KOPT-K1 (cell line): ENCODE results near the gene AQP9.
"Not testable (repeated sequence)": the region's sequence is repeated elsewhere in the genome, so short reads cannot be mapped to it uniquely, and the experiment has no call there.

Experiments
- H3K27ac ChIP-seq: fragments of 200-600 bp; sonication (generic); 2 replicates; pipeline ENCODE4 v1.5.1; 2016; ENCODE audit warnings: antibody characterized with exemption, mild to moderate bottlenecking, low read depth, low read length; ENCODE audit not compliant: poor library complexity, severe bottlenecking
- H3K36me3 ChIP-seq: fragments of 200-600 bp; sonication (generic); 2 replicates; pipeline ENCODE4 v1.5.1; 2017; ENCODE audit warnings: antibody characterized with exemption, mild to moderate bottlenecking, low read length, moderate library complexity; ENCODE audit not compliant: insufficient read depth
- H3K9me3 ChIP-seq: fragments of 200-600 bp; sonication (generic); 2 replicates; pipeline ENCODE4 v1.5.1; 2017; ENCODE audit warnings: antibody characterized with exemption, low read length, mild to moderate bottlenecking; ENCODE audit not compliant: insufficient read depth, poor library complexity, severe bottlenecking

Gene AQP9

GRCh38 chr15:58185439-58185838 is 47.3 kb downstream of the AQP9 start:
- H3K9me3 ChIP-seq = no peaks in the 10 kb centered on the region
- no peak overlapping the region for H3K27ac ChIP-seq
- H3K36me3 ChIP-seq = no peaks in the 10 kb centered on the region

- Histone ChIP-seq H3K36me3 (no peaks in the 10 kb centered on the region), H3K9me3 (no peaks in the 10 kb centered on the region), H3K27ac (no peak overlapping the region)
Measured at GRCh38 chr15:58189148-58189811, 51.1 kb downstream of the AQP9 start.

DNA sequence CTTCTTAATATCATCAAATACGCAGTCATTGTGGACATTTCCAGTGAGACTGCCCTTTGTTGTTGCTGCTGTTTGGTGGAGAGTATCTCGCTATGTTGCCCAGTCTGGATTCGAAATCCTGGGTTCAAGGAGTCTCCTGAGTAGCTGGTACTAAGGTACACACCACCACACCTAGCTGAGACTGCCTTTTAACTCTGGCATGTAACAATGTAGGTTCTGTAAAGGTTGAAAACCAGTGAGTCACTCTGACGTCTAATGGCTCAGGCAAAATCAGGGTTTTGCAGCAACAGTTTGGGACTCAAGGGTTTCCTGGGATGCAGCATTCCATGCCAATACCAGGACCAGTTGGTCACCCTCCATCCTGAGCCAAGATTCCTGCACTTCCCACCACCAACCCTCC is 52.2 kb downstream of the AQP9 start:
- Histone ChIP-seq H3K9me3 (no peaks in the 10 kb centered on the region), H3K36me3 (no peaks in the 10 kb centered on the region), H3K27ac (no peak overlapping the region)

GRCh38 chr15:58193636-58194035 is 55.5 kb downstream of the AQP9 start:
- H3K27ac ChIP-seq, H3K9me3 ChIP-seq, H3K36me3 ChIP-seq: not testable (repeated sequence)

- H3K36me3 ChIP-seq = no peaks in the 10 kb centered on the region
- H3K9me3 ChIP-seq = no peaks in the 10 kb centered on the region
- no peak overlapping the region for H3K27ac ChIP-seq
Measured at GRCh38 chr15:58200739-58201138, 62.6 kb downstream of the AQP9 start.

DNA sequence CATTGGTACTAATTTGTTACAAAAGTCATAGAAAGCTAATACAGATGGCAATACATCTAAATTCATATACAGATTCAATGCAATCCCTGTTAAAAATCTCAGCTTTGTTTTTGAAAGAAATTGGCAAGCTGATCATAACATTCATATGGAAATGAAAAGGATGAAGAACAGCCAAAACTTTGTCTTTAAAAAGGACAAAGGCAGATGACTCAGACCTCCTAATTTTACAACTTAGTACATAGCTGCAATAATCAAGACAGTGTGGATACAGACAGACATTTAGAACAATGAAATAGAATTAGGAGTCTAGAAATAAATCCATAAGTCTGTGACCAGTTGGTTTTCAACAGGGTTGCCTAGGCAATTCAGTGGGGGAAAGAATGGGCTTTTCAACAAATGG is 63.3 kb downstream of the AQP9 start:
- no peaks in the 10 kb centered on the region for H3K36me3 ChIP-seq
- no peaks in the 10 kb centered on the region for H3K9me3 ChIP-seq
- no peak overlapping the region for H3K27ac ChIP-seq

DNA sequence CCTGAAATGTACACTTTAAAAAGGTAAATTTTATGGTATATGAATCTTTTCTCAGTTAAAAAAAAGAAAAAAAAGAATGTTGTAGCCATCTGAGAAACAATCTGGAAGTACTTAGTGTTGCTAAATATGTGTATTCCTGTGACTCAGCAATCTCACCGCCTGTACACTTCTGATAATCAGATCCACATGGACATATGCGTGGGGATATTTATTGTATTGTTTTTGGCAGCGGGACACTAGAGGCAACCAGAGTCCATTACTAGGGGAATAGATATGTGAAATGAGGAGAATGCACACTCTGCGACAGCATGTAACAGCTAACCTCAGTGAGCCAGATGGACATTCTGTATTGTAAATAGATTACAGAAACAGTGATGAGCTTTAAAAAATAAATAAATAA is 65.4 kb downstream of the AQP9 start:
- H3K27ac ChIP-seq = no peak overlapping the region
- no peaks in the 10 kb centered on the region for H3K9me3 ChIP-seq
- H3K36me3 ChIP-seq = no peaks in the 10 kb centered on the region

- Histone ChIP-seq H3K36me3 (no peaks in the 10 kb centered on the region), H3K9me3 (no peaks in the 10 kb centered on the region), H3K27ac (no peak overlapping the region)
Measured at GRCh38 chr15:58206151-58206550, 68.0 kb downstream of the AQP9 start.

- H3K9me3 ChIP-seq, H3K27ac ChIP-seq, H3K36me3 ChIP-seq: not testable (repeated sequence)
Measured at GRCh38 chr15:58208217-58208616, 70.0 kb downstream of the AQP9 start.

DNA sequence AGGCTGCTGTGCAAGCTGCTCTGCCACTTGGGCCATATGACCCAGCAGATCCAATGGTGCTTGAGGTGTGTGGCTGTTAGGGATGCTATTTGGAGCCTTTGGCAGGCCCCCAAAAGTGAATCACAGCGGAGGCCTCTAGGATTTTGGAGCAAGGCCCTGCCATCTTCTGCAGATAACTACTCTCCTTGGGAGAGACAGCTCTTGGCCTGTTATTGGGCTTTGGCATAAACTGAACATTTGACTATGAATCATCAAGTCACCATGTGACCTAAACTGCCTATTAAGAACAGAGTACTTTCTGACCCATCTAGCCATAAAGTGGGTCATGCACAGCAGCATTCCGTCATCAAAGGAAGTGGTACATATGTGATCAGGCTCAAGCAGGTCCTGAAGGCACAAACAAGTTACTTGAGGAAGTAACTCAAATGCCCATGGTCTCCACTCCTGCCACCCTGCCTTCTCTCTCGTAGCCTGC is 70.9 kb downstream of the AQP9 start:
- not testable (repeated sequence) for H3K36me3 ChIP-seq, H3K27ac ChIP-seq, H3K9me3 ChIP-seq

GRCh38 chr15:58210031-58210430 is 71.8 kb downstream of the AQP9 start:
- H3K36me3 ChIP-seq, H3K9me3 ChIP-seq, H3K27ac ChIP-seq: not testable (repeated sequence)

GRCh38 chr15:58212909-58213526 is 74.8 kb downstream of the AQP9 start:
- no peak overlapping the region for H3K27ac ChIP-seq
- no peaks in the 10 kb centered on the region for H3K9me3 ChIP-seq
- no peaks in the 10 kb centered on the region for H3K36me3 ChIP-seq

GRCh38 chr15:58213587-58214338 is 75.6 kb downstream of the AQP9 start:
- Histone ChIP-seq H3K27ac (no peak overlapping the region), H3K36me3 (no peaks in the 10 kb centered on the region), H3K9me3 (no peaks in the 10 kb centered on the region)

- Histone ChIP-seq H3K36me3 (no peaks in the 10 kb centered on the region), H3K27ac (no peak overlapping the region), H3K9me3 (no peaks in the 10 kb centered on the region)
Measured at GRCh38 chr15:58214591-58215340, 76.6 kb downstream of the AQP9 start.

- Histone ChIP-seq H3K9me3 (no peaks in the 10 kb centered on the region), H3K27ac (no peak overlapping the region), H3K36me3 (no peaks in the 10 kb centered on the region)
Measured at GRCh38 chr15:58217460-58217859, 79.3 kb downstream of the AQP9 start.
